ENCODE measurements around the gene NUB1.

- no peak for TF ChIP-seq SUZ12 (IDR thresholded peaks at IDR 0.05; ENCODE audit: extremely low read depth, insufficient read depth, insufficient read length)
- TF ChIP-seq YY1 (IDR thresholded peaks at IDR 0.05; ENCODE audit: insufficient read depth, insufficient read length) = no peak
- TF ChIP-seq ZNF274 (IDR thresholded peaks at IDR 0.05; ENCODE audit: low read depth, low read length) = no peak
Observed at GRCh38 chr7:151308791-151309190, 32.8 kb upstream of the NUB1 start.

Data from NT2/D1 (cell line).